Adipocyte (in vitro differentiated cells): ENCODE results near the gene CST7.

ENCODE experiments used
- DNase-seq: peaks from one replicate; pipeline ENCODE4 v3.0.0-alpha.2; 2015; ENCODE audit warnings: low read depth
- H3K27me3 ChIP-seq: replicated peaks from 2 replicates; pipeline ENCODE4 v1.7.0; 2013; ENCODE audit warnings: mild to moderate bottlenecking, low read length, moderate library complexity; ENCODE audit not compliant: control insufficient read depth, insufficient read depth
- H3K36me3 ChIP-seq: 2 replicates; pipeline ENCODE4 v1.7.0; 2013; ENCODE audit warnings: low read length, mild to moderate bottlenecking, moderate library complexity; ENCODE audit not compliant: control insufficient read depth, insufficient read depth, severe bottlenecking
- H3K4me1 ChIP-seq: 2 replicates; pipeline ENCODE4 v1.7.0; 2013; ENCODE audit warnings: mild to moderate bottlenecking, low read length, moderate library complexity; ENCODE audit not compliant: control insufficient read depth, insufficient read depth
- H3K4me3 ChIP-seq: 2 replicates; pipeline ENCODE4 v1.7.0; 2013; ENCODE audit warnings: mild to moderate bottlenecking, low read length, moderate library complexity
- H3K9ac ChIP-seq: 2 replicates; pipeline ENCODE4 v1.7.0; 2013; ENCODE audit warnings: mild to moderate bottlenecking, low read length, moderate library complexity
- H3K9me3 ChIP-seq: 2 replicates; pipeline ENCODE4 v1.7.0; 2013; ENCODE audit warnings: mild to moderate bottlenecking, low read length, moderate library complexity; ENCODE audit not compliant: control insufficient read depth

Gene CST7

DNA sequence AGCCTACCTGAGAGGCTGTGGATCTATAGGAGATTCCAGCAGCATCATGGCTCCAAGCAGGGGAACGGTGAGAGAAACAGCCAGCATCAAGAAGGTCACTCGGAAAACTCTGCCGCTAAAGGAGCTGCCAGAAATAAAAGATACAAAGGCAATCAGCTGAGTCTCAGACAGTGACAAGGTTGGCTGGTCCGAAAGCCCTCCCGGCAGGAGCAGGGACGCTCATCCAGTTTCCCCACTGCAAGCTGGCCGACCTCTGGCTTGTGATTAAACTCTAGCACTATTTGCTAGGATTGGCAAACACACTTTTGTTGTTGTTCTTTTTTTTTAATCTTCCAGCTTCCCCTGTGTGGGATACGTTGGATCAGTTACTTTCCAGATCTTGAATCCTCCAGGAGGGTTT is 34.8 kb downstream of the CST7 start:
- peak overlapping the region; percentile 84 for H3K9ac ChIP-seq
- no peak for DNase-seq
- peak overlapping the region; percentile 40 for H3K4me3 ChIP-seq
- H3K9me3 ChIP-seq: no peaks in the 10 kb centered on the region
- no peaks in the 10 kb centered on the region for H3K27me3 ChIP-seq
- peaks cover 77% of the 10 kb centered on the region for H3K4me1 ChIP-seq
- peaks cover 39% of the 10 kb centered on the region for H3K36me3 ChIP-seq

DNA sequence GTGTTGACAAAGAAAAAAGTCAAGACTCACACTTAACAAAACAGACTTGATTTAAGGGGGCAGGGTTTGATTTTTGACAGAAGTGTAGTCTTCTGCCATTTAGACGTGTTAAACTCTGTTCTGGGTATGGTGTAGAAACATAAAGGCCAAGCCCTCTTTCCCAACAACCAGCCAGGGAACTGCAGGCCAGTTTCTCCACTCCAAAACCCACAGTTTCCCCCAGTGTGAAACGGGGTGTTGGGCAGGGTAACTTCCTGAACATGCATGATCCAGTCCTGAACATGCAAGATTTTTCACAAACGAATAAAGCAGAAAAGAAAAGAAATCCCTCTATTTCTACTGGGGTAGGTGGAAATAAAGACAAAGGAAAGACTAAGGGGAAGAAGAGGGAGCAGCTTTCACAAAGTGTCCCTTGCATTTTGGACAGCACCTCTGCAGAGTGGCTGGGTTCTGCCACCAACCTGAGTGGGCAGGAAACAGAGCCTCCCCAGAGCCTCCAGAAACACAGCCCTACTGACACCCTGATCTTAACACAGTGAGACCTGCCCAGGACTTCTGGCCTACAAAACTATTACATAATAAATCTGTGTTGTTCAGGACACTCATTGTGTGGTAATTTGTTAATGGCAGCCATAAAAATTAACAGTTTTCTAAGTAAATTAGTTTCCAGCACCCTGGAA is 36.0 kb downstream of the CST7 start:
- peaks cover 29% of the 10 kb centered on the region for H3K36me3 ChIP-seq
- peaks cover 84% of the 10 kb centered on the region for H3K4me1 ChIP-seq
- peak overlapping the region; percentile 84 for H3K9ac ChIP-seq
- no peak for DNase-seq
- no peaks in the 10 kb centered on the region for H3K9me3 ChIP-seq
- H3K27me3 ChIP-seq: no peaks in the 10 kb centered on the region
- H3K4me3 ChIP-seq: peak overlapping the region; percentile 8

DNA sequence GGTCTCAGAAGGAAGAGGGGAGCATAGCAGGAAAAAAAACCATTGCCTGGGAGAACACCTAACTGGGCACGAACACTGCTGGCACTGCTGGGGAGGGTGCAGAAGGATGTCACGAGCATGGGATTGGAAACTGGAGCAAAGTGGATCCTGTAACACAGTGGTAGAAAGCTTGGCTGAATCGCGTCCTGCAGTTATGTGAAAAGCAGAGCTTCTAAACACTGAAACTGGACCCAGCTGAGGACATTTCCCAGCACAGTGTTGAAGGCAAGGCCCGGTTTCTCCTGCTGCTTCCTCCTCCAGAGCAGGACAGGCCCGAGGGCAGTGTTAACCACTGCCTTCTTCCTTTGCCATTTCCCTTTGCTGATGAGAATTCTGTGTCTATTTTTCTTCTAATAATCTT is 36.7 kb downstream of the CST7 start:
- no peaks in the 10 kb centered on the region for H3K27me3 ChIP-seq
- peaks cover 85% of the 10 kb centered on the region for H3K4me1 ChIP-seq
- H3K36me3 ChIP-seq: peaks cover 22% of the 10 kb centered on the region
- H3K4me3 ChIP-seq: peak overlapping the region; percentile 8
- peak overlapping the region; percentile 84 for H3K9ac ChIP-seq
- H3K9me3 ChIP-seq: no peaks in the 10 kb centered on the region
- no peak for DNase-seq

- peaks cover 15% of the 10 kb centered on the region for H3K36me3 ChIP-seq
- H3K4me3 ChIP-seq: no peak overlapping the region
- H3K27me3 ChIP-seq: no peaks in the 10 kb centered on the region
- DNase-seq: no peak
- no peaks in the 10 kb centered on the region for H3K9me3 ChIP-seq
- H3K9ac ChIP-seq: peak overlapping the region; percentile 84
- H3K4me1 ChIP-seq: peaks cover 87% of the 10 kb centered on the region
These were observed 37.5 kb downstream of the CST7 start for GRCh38 chr20:24986436-24987015.

- DNase-seq: no peak
- peaks cover 82% of the 10 kb centered on the region for H3K4me1 ChIP-seq
- H3K27me3 ChIP-seq: no peaks in the 10 kb centered on the region
These were observed 38.2 kb downstream of the CST7 start for GRCh38 chr20:24987244-24987643.

GRCh38 chr20:24987873-24988835 is 39.1 kb downstream of the CST7 start:
- DNase-seq: no peak
- H3K4me1 ChIP-seq: peaks cover 77% of the 10 kb centered on the region

More at GRCh38 chr20:24987244-24987643, 38.2 kb downstream of the CST7 start:
- Histone ChIP-seq H3K9ac (no peak overlapping the region), H3K36me3 (peaks cover 10% of the 10 kb centered on the region), H3K9me3 (no peaks in the 10 kb centered on the region), H3K4me3 (no peak overlapping the region)

GRCh38 chr20:24989162-24989561 is 40.1 kb downstream of the CST7 start:
- H3K36me3 ChIP-seq: no peaks in the 10 kb centered on the region
- peak overlapping the region; percentile 96 for H3K4me3 ChIP-seq
- H3K4me1 ChIP-seq: peaks cover 72% of the 10 kb centered on the region
- H3K9ac ChIP-seq: peak overlapping the region; percentile 95
- no peak for DNase-seq
- H3K9me3 ChIP-seq: no peaks in the 10 kb centered on the region
- no peaks in the 10 kb centered on the region for H3K27me3 ChIP-seq

More at GRCh38 chr20:24987873-24988835, 39.1 kb downstream of the CST7 start:
- peak overlapping the region; percentile 55 for H3K4me3 ChIP-seq
- peak overlapping the region; percentile 64 for H3K9ac ChIP-seq
- H3K27me3 ChIP-seq: no peaks in the 10 kb centered on the region
- peaks cover 6% of the 10 kb centered on the region for H3K36me3 ChIP-seq
- no peaks in the 10 kb centered on the region for H3K9me3 ChIP-seq

DNA sequence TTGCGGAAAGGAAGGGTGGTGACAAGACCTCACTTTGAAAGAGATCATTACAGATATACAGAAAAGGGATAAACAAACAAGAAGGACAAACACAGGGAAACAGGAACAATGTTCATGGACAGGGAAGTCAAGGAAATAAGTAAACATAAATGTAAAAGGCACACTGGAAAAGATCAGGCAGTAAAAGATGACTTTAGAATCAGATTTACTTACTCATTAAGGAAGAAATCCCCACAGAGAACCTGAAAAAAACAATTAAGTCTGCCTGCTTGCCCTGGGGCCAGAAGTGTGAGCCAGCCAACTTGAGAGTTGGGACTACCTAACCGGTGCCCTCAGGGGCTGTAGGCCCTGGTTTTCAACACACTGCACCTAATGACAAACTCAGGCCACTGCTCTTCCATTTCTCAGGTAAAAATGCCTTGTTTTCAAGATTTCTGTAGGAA is 41.8 kb downstream of the CST7 start:
- peak overlapping the region; percentile 96 for H3K4me3 ChIP-seq
- H3K9me3 ChIP-seq: no peaks in the 10 kb centered on the region
- peak overlapping the region; percentile 95 for H3K9ac ChIP-seq
- H3K36me3 ChIP-seq: no peaks in the 10 kb centered on the region
- H3K4me1 ChIP-seq: peaks cover 61% of the 10 kb centered on the region
- no peaks in the 10 kb centered on the region for H3K27me3 ChIP-seq
- DNase-seq: no peak

GRCh38 chr20:24991897-24992486 is 42.9 kb downstream of the CST7 start:
- Histone ChIP-seq H3K9ac (peak overlapping the region; percentile 95), H3K36me3 (no peaks in the 10 kb centered on the region), H3K27me3 (no peaks in the 10 kb centered on the region), H3K9me3 (no peaks in the 10 kb centered on the region), H3K4me3 (peak overlapping the region; percentile 96), H3K4me1 (peaks cover 54% of the 10 kb centered on the region)
- peak; percentile 56 for DNase-seq

DNA sequence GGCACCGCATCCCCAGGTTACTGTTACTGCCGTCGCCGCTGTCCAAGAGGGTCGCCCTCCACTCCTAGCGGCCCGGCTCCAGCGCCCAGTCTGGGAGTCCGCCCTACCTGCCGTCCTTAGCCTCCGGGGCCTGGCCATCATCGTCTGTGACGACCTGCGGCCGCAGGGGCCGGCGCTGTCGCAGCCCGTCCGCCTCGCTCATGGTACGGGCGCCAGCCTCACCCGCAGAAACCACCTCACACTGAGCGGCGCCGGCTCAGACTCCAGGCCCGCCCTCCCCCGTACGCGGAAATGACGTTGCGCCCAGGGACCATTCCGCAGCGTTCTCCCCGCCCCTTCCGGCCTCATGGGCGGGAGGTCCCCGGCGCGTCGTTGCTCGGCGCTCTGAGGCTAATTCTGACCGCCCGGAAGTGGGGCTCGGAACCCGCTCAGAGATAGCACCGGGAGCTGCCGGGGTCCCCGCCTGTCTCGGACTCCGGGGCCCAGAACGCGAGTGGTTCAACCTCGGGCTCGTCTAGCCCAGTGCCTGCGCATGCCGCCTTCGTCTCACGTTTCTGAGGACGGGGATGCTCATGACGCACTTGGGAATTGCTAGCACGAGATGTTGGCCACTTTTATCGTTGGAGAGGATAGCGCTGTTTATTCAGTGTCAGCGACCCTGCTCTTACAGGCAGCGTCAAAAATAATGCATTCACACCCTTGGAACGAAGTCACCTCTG is 43.6 kb downstream of the CST7 start, which contains the start of gene APMAP:
Gene APMAP, minus strand, starts transcription at position 265 of the 719 bp plus-strand sequence. Its CDS starts 63 bp downstream, at position 202.
- Histone ChIP-seq H3K27me3 (no peaks in the 10 kb centered on the region), H3K36me3 (no peaks in the 10 kb centered on the region), H3K4me3 (peak within 1 kb of the TSS; percentile 96), H3K9ac (peak within 1 kb of the TSS; percentile 95), H3K9me3 (no peaks in the 10 kb centered on the region), H3K4me1 (peaks cover 49% of the 10 kb centered on the region)
- peak; percentile 99 for DNase-seq
